Kasumi-1 (cell line): ENCODE measurements around the gene KRT6A.

Experiments used
- DNase-seq, 2 experiments: peaks; one replicate each; lab custom pipeline; 2025; lab: John Stamatoyannopoulos, UW

The KRT6A gene

DNA sequence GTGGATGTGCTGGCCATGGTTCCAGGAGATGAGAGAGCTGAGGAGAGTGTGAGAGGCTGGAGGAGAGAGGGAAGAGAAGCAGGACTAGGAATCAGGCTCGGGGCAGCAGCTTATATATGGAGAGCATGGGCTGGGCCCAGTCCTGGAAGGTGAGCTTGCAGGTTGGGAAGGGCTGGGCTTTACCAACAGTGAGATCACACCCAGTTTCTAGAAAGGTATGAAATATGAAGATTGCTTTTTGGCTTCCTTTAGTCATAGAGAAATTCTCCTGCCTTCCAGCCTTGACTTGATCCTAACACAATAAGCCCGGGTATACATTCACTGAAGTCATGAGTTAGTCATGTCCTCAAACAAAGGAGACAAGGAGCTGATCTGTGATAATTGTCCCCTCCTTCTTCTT, at the start of gene KRT6A:
Gene KRT6A (minus strand): TSS at position 86 of the 400 bp plus-strand sequence. CDS start 69 bp downstream, at position 17.
- no peak for DNase-seq

DNA sequence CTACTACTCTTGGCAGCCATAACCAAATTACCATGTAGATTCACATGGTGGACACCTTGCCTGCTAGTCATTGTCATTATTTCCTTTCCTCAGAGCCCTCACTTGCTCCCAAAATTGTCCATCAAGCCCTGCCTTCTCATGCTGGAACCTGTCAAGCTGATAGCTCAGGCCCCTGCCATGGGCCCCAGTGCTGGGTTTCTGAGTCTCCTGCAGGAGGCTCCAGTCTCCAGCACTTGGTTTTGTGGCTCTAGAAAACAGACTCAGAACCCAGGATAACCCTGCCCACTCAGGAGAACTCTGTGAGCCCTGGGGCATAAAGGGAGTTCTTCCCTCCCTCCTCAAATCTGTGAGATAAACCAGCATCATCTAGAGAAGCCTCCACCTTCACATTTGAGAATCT, 49.1 kb upstream of the KRT6A start:
- DNase-seq = no peak

DNA sequence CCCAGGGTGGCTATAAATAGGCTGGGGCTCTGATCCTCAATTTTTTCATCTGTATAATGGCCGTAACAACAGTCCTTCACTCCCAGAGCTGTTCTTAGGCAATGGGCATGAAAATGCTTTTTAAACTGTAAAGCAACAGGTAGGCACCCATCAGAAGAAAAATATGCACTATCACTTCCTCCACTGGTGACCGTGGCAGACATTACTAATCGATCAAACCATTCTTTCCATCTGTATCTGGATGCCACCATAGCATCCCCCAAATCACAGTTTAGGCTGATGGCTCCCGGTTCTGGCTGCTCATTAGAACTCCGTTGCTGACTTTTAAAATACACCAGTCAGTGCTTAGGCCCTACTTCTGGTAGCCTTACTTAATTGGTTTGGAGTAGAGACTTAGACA, 48.7 kb upstream of the KRT6A start:
- no peak for DNase-seq

DNA sequence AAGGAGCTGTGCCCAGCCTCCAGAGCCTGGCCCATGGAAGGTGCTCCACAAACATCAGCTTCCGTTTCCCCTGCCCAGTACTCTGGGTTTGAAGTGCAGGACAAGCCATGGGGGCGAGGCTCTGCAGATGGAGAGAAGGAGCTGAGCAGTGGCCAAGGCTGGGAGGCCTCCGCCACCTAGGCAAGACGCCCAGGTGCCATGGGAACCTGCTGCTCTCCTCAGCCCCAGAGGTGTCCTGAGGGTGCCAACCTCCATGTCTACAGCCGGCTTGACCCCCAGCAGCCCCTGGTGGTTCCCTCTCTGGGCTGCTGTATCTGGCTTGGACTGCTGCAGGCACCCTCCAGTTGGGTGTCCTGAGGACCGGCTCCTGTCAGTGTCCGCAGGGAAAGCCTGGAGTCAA, 47.5 kb upstream of the KRT6A start:
- no peak for DNase-seq

DNA sequence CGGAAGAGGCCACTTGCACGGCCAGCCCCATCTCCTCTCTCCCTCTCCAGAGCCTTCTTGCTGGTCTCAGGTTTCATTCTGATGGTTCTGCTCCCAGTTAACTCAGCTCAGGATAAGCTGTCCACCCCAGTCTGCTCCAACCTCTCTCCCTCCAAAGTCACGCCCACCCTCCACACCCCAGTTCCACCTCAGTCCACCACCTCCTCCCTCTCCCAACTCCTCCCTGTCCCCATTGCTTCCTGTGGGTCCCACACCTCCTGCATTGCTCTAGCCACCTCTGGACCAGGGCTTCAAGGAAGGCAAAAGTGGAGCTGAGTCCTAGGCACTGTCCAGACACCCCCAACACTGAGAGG, 46.7 kb upstream of the KRT6A start:
- DNase-seq = no peak

DNA sequence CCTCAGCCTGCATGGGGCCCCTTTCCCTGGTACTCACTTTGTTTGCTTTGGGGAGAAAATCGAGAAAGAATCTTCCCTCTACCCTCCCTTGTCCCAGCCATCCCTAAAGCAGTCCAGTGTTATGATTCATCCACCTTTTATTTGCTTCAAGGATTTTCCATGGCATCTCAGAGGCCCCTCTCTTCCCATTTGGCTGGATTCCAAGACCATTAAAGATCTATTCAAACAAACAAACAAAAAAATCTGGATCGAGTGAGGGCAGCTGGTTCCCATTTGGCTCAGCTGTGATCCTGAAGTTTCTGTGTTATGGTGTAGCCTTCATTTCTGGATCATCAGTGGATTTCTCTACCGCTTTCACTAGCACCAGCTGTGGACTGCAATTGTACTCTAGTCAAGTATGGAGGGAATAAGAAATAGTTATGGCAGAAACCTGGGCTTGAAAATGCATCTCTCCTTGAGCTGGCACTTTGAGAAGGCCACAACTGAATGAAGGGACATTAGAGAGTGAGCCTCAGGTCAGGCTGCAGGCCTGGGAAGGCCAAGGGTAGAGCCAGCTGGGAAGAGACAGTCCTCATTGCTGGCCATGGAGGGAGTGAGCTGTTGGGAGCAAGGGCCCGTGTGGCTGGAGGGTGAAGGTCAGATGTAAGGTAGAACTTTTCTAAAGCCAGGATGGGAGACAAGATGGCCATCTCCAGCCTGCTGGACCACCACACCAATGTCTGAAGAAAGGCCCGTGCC, 46.2 kb upstream of the KRT6A start:
- DNase-seq = no peak

DNA sequence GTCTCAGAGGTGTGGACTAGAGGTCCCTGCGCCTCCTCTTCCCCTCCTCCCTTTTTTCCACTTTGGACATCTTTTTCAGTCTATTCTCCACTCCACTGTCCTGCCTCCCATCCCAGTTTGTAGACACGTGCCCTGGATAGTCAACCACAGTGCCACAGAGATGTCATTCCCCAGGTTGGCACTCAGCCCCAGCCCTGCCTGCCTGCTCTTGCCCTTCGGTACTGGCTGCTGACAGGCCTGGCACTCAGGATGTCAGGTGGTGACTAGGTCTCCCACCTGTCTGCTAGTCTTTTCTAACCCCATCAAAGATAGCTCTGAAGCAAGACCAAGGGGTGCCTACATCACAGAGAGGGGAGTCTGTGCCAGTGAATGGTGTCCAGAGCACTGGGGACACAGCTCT, 44.0 kb upstream of the KRT6A start:
- DNase-seq = no peak

DNA sequence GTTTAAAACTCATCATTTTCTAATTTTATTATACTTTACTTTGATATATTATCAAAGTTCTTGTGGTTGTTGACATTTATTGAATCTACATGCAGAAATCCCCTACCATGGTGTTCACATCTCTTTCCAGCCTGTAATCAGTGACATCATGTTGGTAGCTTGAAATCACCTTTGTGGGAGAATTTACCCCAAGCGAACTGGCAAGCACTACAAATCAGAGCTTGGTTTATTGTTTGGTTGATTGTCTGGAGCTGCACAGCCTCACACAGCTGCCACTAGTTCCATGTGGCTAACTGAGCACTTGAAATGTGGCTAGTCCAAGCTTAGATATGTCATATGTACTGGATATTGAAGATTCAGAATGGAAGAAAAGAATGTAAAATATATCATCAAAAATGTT, 42.5 kb upstream of the KRT6A start:
- DNase-seq = no peak

DNA sequence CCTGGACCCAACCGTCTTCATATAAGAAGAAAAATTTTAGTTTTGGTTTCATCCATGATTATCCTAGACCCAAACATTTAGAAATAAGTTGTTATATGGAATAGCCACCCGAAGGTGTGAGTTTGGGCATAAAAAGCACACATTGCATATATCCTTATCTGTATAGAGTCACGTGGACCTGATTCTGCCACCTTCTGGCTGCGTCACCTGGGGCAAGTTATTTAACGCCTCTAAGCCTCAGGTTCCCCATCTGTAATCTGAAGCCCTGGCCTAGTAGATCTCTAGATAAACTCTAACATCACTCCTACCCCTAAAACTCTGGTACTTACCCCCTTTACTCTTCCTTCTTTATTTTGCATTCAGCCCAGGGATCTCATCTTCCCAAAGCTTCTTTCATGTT, 41.4 kb upstream of the KRT6A start:
- DNase-seq = no peak

DNA sequence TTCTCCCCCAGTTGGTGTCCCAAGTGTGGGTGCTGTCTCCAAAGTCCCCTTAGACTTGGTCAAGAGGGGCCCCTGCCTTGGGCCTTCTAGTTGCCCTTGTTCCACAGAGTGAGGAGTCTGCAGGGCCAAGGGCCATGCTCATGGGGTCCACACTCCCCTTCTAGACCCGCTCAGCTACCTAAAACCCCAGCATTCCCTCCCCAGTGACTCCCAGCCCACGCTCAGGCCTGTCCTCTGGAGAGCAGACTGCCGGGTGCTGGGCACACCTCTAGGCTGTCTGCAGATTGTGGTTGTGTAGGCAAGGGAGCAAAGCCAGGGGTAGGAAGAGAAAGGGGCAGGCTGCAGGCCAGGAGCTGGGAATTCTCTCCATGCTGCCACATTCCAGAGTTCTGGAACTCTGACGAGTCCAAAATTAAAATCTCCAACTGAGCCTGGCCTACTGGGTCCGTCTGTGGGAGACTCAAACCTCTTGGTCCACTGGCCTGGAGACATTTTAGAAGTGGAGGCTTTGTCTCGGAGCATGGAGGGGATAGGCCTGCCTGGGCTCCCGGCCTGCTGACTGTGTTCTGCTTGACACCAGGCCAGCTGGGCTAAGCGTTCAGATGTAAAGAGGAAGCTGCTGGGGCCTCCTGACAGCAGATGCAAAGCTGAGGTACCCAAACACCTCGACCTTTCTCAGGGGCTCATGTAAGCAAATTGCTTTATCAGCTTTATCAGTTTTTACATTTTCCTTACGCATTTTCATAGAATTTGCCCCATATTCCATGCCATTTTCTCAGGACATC, 40.8 kb upstream of the KRT6A start:
- no peak for DNase-seq

DNA sequence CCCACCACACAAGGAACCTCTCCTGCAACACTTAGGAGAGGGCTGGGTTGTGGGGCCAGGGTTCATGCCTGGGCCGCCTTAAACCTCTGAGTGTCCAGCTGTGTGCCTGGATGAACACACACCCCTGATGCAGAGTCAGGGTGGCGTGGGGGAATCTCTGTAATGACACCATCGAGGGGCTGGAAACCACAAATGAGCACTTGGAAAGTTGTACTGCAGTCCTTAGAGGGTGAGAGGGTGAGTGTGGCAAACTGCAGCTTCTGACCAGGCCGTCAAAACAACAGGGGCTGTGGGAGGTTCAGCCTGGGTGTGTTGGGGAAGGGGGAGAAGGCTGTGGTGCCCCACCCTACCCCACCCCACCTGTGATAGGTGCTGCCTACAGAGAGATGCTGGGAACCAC, 39.6 kb upstream of the KRT6A start:
- no peak for DNase-seq

DNA sequence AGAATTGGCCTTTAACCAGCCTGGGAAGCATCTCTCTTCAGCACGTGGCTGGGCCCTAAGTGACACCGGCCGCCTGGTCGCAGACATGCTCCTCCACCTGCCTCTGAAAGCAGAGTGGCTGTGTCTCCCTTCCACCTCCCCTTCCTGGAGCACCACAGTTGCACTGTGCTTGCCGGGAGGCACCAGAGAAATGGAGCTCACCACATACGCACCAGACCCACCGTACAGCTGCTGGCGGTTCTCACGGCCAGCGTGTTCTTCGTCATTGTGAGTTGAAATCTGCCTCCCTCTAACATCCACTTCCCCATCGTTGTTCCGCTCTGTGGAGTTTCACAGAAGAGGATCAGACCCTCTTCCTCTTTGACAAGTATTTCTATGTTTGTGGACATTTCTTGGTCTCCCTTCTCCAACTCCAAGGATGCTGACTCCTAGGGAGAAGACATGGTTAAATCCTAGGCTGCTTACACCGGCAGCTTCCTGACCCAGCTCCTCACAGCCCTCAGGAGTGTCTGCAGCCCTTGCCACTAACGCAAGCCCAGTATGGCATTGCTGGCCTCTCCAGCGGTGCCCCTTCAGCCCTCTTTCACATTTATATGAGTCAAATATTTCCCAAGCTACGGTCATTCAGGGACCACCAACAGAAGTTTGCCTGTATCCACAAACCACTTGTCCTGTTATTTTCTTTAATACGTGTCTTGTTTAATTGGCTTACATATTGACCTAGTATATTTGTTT, 38.7 kb upstream of the KRT6A start:
- no peak for DNase-seq

DNA sequence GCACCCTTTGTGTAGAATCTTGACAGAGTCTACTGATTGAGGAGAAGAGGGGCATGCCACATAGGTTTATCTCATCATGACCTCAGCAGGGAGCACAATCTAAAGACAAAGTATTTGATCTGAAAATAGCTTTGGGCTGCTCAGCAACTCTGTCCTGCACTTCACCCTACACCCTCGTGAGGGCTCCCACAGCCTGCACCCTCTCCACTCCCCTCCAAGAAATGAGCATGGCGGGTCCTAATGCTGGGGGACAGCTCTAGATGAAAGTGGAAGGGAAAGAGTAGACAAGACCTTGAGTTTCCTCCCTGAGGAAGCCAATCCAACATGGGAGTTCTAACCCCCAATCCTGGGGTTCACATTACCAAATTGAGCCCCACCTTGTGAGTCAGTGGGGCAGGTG, 37.8 kb upstream of the KRT6A start:
- no peak for DNase-seq

DNA sequence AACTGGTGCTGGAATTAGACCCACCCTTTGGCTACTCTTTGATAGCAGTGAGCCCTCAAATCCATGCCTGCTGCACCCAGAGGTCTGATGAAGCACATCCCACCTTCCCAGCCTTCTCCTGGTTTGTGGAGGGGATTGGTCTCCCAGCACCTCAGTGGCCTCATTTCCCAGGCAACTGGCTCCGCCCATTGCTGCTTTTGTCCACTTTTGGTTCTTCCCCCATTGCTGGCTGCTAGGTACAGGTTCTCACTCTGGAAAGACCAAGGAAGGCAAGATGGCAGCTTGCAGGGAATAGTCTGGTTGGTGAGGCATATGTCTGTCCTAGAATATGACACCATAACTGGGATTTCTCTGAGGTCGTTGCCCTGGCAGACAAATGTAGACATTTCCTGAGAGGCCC, 37.3 kb upstream of the KRT6A start:
- no peak for DNase-seq

DNA sequence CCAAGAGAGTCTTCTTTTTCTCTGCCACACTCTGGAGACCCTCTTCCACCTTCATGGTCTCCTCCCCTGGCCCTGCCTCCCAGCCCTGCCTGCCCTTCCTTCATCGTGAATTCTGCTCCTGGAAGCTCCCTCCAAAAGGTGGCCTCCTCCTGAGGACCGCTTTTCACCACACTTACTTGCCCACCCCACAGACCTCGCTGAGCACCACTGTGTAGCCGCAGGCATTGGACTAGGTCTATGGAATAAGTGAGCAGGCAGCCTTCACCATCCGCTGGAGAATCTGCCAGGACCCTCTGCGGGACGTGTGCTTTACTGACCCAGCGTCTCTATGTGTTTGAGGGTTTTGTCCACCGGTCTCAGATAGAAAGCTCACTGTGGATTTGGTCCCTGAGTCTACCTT, 36.8 kb upstream of the KRT6A start:
- DNase-seq = no peak

DNA sequence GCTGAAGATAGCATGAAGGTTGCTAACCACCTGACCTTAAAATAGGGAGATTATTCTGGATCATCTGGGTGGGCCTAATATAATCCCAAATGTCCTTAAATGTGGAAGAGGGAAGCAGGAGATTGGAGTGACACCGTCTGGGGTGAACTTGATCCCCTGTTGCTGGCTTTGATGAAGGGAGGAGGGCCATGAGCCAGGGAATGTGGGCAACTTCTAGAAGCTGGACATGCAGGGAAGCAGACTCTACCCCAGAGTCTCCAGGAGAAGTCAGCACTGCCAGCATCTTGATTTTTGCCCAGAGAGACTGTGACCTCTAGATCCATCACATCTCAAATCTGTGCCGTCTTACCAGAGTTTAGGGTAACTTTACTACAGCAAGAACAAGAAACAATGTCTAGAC, 36.4 kb upstream of the KRT6A start:
- no peak for DNase-seq

DNA sequence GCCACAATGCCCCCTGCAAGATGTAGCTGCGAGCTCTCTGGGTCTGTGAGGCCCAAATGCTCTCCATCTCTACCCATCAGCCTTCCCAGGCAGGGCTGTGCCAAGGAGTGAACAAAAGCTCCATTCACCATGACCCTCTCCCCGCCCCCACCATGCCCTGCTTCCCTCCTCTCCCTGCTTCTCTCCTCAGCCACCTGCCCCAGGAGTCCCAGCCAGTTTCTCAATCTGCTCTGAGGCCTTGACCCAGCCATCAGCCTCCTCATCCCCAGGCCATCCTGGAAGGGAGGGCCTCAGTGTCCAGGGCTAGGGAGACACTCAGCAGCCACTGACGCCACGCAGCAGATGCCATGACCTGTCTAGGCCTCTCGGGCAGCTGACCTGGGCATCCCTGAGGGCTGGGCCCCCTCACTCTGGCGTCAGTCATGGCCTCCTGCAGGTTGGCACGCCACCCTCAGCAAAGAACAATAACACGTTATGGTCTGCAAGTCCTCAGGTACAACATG, 35.6 kb upstream of the KRT6A start:
- DNase-seq = no peak

DNA sequence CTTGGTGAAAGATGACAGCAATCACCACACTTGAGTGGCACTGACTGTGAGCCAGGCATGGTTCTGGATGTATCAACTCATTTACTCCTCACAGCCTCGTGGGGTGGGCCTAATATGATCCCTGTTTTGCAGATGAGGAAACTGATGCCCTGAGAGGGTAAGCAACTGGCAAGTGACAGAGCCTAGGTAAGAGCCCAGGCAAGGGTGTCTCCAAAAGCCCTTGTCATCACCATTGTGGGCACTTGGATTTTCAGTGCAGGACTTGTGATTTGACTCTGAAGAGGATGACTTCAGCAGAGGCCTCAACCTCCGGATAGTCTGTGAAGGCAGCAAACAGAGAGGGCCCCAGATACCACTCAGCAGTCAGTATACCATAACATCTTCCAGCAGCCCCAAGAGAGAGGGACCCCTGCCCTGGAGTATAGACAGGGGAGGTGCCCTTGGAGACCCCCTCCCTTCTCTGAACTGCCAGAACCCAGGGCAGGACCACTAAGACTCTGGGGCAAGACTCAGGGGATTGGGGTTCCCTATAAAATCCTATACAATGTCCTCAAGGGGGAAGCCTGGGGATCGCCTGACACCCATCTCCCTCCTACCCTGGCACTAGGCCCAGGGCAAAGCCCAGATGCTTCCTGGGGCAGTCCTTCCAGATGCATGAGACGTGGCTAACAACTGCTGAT, 34.2 kb upstream of the KRT6A start:
- no peak for DNase-seq

DNA sequence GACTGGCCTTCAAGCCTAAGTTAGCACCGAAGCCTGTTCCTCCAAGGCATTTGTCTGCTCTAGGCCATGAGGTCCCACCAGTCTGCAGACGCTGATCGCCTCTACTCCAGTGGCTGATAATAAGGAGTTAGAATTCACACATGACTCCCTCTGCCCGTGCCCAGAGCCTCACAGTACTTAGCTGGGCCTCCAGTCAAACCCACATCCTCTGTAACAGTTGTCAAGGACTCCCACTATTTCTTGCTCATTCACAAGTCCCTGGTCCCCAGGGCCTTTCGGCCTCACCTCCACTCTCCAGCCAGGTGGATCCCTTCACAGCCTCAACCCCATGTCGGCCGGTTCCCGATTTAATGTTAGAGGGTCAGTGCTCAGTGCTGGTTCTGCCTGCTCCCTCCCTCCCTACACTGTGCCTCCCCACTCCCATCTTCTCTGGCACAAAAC, 33.5 kb upstream of the KRT6A start:
- DNase-seq = no peak

DNA sequence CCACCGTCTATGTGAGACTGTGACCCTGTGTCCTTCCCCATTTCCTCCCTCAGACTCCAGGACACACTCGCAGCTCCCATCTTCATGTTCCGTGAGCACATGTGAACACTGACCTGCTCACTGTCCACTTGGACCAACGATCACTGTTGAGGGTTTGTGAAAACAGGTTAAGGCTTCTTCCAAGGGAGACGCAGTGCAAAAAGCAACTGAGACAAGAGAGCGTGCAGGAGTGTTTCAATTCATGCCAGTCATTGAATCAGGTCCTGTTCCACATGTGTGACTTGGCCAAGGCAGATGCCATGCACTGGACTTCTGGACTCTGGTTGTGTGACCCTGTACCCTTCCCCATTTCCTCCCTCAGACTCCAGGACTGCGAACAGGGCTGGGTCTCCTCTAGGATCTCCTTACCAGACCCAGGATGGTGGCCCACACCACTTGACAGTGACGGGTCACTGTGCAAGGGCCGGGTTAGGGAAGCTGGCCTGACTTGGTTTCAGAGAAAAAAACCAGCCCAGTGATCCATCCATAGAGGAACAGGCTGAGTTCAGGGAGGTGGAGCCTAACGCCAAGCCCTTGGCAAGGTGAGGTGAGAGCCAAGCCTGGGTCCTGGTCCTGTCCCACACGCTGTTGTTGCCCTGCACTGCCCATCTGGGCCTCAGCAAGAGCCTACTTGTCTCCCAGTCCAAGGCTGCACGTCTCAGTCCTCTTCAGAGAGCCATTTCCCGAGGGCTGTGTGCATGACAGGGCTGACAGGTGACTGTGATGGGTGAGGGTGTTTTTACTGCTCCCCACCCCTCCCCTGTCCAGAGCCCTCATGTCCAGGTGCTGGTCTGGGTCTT, 32.8 kb upstream of the KRT6A start:
- no peak for DNase-seq

DNA sequence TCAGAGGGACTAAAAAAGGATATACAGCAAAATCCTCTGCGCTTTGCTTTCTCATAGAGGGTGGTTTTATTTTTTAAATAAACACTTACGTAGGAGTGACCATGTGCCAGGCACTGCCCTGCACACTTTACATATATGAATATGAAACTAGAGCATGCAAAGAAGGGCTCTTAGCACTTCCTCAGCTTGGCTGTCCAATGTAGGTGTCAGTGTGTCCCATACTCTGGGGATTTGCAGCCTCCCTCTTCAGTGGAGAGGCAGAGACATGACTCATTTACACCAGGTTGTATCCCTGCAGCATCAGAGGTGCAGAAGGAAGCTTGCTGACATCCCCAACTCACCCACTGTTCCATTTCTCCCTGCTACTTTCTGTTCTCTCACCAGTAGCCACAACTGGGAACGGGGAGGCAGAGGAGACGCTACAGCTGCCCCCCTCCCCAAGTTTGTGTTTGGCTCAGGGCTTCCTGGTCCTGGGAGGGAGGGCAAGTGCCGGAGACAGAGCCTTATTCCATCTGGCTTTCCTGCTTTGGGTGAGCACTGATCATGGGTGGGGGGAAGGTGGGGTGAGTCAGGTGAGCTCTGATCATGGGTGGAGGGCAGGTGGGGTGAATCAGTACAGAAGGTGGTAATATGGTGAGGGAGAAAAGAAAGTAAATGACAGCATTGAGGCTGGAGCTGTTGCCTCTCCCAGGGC, 32.0 kb upstream of the KRT6A start:
- no peak for DNase-seq
